ENCODE data around the gene OIP5. TPM values are rescaled to one million over a fixed set of nuclear protein-coding genes. Genes with fewer than 3 reads are reported as not detected.

Gene OIP5
- total RNA-seq = 1 to 10 TPM in 2 of 4 donors, not detected in 2; 1.1 to 2.9 TPM

DNA sequence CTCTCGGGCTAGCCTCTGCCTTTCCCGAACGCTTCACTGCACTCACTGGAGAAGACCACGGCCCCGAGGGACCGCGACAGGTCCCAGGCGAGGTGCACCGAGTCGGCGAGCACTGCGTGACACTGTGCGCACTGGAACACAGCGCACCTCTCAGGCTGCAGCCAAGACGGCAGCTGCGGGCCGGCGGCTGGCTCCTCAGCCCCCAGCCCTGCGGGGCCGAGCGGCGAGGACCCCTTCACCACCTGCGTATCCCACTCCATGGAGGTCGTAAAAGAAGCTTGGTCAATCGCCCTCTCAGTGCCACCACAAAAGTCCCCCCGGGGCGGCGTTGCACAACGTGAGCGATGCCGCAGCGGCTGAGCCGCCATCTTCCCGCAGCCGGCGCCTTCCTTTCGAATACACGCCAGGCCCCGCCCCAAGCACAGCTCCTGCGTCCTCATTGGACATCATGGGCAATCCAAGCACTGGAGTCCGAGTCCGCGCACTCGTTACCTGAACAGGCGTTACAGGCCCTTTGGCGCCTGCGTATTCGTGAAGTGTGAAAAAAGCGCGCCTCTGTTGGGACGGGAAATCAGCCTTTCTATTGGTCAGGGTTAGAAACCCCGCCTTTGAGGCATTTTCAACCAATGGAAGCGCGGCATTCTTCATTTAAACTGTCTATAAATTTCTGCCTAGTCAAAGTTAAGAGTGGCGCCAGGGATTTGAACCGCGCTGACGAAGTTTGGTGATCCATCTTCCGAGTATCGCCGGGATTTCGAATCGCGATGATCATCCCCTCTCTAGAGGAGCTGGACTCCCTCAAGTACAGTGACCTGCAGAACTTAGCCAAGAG lies at the start of gene OIP5, which contains the start of gene NUSAP1:
Gene OIP5, minus strand, starts transcription at position 398 of the 832 bp plus-strand sequence. Its CDS starts 30 bp downstream, at position 368.
Gene NUSAP1, plus strand, starts transcription at position 688 of the 832 bp plus-strand sequence. Its CDS starts 77 bp downstream, at position 765.
- WGBS, 2 donors (ENCODE audit: low coverage in 1 of 2) = 1% methylated on average over 64 of the region's 64 CpGs; no CpG with 5 or more reads in 1 of the 2 donors
- Histone ChIP-seq H3K9me3 (no peaks in the 10 kb centered on the region), H3K27ac (peak within 1 kb of the TSS; percentile 68 to 87 (median 83)), H3K27me3 (no peaks in the 10 kb centered on the region), H3K4me1 (peaks cover 3 to 33% (median 18%) of the 10 kb centered on the region in 4 donors), H3K4me3 (peak within 1 kb of the TSS; percentile 83 to 97 (median 88)), H3K36me3 (no peaks in the 10 kb centered on the region)
- peak; percentile 68 to 80 (median 77) for TF ChIP-seq POLR2AphosphoS5 (IDR thresholded peaks at IDR 0.05)
- TF ChIP-seq, protein P1, sequence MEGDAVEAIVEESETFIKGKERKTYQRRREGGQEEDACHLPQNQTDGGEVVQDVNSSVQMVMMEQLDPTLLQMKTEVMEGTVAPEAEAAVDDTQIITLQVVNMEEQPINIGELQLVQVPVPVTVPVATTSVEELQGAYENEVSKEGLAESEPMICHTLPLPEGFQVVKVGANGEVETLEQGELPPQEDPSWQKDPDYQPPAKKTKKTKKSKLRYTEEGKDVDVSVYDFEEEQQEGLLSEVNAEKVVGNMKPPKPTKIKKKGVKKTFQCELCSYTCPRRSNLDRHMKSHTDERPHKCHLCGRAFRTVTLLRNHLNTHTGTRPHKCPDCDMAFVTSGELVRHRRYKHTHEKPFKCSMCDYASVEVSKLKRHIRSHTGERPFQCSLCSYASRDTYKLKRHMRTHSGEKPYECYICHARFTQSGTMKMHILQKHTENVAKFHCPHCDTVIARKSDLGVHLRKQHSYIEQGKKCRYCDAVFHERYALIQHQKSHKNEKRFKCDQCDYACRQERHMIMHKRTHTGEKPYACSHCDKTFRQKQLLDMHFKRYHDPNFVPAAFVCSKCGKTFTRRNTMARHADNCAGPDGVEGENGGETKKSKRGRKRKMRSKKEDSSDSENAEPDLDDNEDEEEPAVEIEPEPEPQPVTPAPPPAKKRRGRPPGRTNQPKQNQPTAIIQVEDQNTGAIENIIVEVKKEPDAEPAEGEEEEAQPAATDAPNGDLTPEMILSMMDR (IDR thresholded peaks at IDR 0.05) = peak in 4 of 5 experiments; percentile 30 to 89 (median 81)
- no peak for TF ChIP-seq EP300 (IDR thresholded peaks at IDR 0.05; ENCODE audit: low read depth)
- peak; percentile 51 for TF ChIP-seq POLR2A (IDR thresholded peaks at IDR 0.05)
- intact Hi-C loops (cut with DNase I; ENCODE audit: low total_unique reads) (no loop called here), in situ Hi-C loops (cut with MboI; ENCODE audit: low pct_ligation_motif_present in 1 of 4, low pct_unique_long_range_greater_than_20kb in 1 of 4, low sequenced_read_pairs in 3 of 4) (no loop called here)
- DNase-seq = peak; percentile 98

DNA sequence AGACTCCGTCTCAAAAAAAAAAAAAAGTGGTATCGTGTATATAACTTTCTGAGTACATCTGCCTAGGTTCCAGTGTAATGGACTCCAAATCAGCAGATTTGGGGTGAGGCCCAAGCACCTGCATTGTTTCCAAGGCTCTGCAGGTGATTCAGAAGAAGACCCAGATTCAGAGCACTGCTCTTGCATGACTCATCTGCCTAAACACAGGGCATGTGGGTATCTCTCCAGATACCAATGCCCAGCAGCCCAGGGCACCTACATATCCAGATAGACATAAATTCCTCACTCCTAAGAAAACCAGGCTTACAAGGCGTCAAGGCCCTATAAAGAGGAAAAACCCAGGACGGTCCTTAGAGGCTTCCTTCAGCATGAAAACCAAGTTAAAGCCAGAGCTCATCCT lies 45.6 kb upstream of the OIP5 start:
- H3K9me3 ChIP-seq = no peaks in the 10 kb centered on the region
- TF ChIP-seq POLR2A (IDR thresholded peaks at IDR 0.05) (no peak), EP300 (IDR thresholded peaks at IDR 0.05; ENCODE audit: low read depth) (no peak), POLR2AphosphoS5 (IDR thresholded peaks at IDR 0.05) (no peak)
- TF ChIP-seq, protein P1 (IDR thresholded peaks at IDR 0.05) = no peak
- H3K4me3 ChIP-seq = no peak overlapping the region
- no peaks in the 10 kb centered on the region for H3K36me3 ChIP-seq
- DNase-seq = no peak
- no peaks in the 10 kb centered on the region for H3K27me3 ChIP-seq
- in situ Hi-C loops (cut with MboI; ENCODE audit: low pct_ligation_motif_present in 1 of 4, low pct_unique_long_range_greater_than_20kb in 1 of 4, low sequenced_read_pairs in 3 of 4) (no loop called here), intact Hi-C loops (cut with DNase I; ENCODE audit: low total_unique reads) (no loop called here)
- WGBS, 2 donors (ENCODE audit: low coverage in 1 of 2) = 97 to 100% methylated on average over 2 to 4 of the region's 4 CpGs
- H3K4me1 ChIP-seq = no peaks in the 10 kb centered on the region
- H3K27ac ChIP-seq = no peak overlapping the region

DNA sequence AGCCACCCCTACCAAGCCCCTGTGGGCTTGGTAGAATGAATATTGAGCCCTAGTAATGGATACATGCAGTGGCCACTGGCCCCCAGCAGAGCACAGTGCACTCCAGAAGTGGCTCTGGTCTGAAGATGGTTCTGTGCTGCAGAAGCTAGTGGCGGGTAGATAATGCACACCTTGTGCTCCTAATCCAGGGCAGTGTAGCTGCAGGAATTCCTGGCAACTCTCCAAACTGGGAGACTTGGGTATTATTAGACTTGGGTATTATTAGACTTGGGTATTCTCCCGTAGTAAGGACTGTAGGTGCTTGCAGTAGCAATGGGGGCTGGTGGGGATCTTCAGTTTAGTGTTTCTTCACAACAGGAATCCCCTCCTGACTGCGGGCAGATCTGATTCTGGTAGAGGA lies 35.0 kb upstream of the OIP5 start:
- in situ Hi-C loops (cut with MboI; ENCODE audit: low pct_ligation_motif_present in 1 of 4, low pct_unique_long_range_greater_than_20kb in 1 of 4, low sequenced_read_pairs in 3 of 4) = no loop called here
- WGBS, 2 donors (ENCODE audit: low coverage in 1 of 2) = 100% methylated on average over 1 of the region's 3 CpGs; no CpG with 5 or more reads in 1 of the 2 donors
- TF ChIP-seq EP300 (IDR thresholded peaks at IDR 0.05; ENCODE audit: low read depth) (no peak), POLR2AphosphoS5 (IDR thresholded peaks at IDR 0.05) (no peak), POLR2A (IDR thresholded peaks at IDR 0.05) (no peak)
- TF ChIP-seq, protein P1 (IDR thresholded peaks at IDR 0.05) = no peak
- H3K4me1 ChIP-seq = no peaks in the 10 kb centered on the region
- no peak overlapping the region for H3K27ac ChIP-seq
- intact Hi-C loops (cut with DNase I; ENCODE audit: low total_unique reads) = no loop called here
- H3K9me3 ChIP-seq = no peaks in the 10 kb centered on the region
- H3K4me3 ChIP-seq = no peak overlapping the region
- DNase-seq = no peak
- no peaks in the 10 kb centered on the region for H3K27me3 ChIP-seq
- H3K36me3 ChIP-seq = no peaks in the 10 kb centered on the region

DNA sequence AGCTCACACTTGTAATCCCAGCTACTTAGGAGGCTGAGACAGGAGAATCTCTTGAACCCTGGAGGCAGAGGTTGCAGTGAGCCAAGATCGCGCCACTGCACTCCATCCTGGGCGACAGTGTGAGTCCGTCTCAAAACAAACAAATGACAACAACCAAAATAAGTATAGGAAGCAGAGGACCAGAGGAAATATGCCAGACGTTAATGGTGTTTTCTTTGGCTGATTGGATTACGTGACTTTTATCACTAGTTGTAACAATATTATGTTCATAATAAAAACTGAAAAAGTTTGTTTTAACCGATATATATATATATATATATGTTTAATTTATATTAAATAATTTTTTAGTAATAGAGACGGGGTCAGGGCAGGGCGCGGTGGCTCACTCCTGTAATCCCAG lies 22.0 kb upstream of the OIP5 start:
- intact Hi-C loops (cut with DNase I; ENCODE audit: low total_unique reads) = no loop called here
- H3K4me1 ChIP-seq = no peaks in the 10 kb centered on the region
- WGBS, 2 donors (ENCODE audit: low coverage in 1 of 2) = 96 to 100% methylated on average over 10 of the region's 10 CpGs
- no peaks in the 10 kb centered on the region for H3K27me3 ChIP-seq
- H3K27ac ChIP-seq = no peak overlapping the region
- no peaks in the 10 kb centered on the region for H3K36me3 ChIP-seq
- no peaks in the 10 kb centered on the region for H3K9me3 ChIP-seq
- in situ Hi-C loops (cut with MboI; ENCODE audit: low pct_ligation_motif_present in 1 of 4, low pct_unique_long_range_greater_than_20kb in 1 of 4, low sequenced_read_pairs in 3 of 4) = no loop called here
- no peak for DNase-seq
- no peak for TF ChIP-seq POLR2AphosphoS5 (IDR thresholded peaks at IDR 0.05)
- no peak for TF ChIP-seq POLR2A (IDR thresholded peaks at IDR 0.05)
- no peak for TF ChIP-seq EP300 (IDR thresholded peaks at IDR 0.05; ENCODE audit: low read depth)
- TF ChIP-seq, protein P1 (IDR thresholded peaks at IDR 0.05) = no peak
- no peak overlapping the region for H3K4me3 ChIP-seq
